Right cardiac atrium (tissue), 5 donors: Measurements from ENCODE around the gene MFSD11. TPM values are rescaled to one million over a fixed set of nuclear protein-coding genes. Genes with fewer than 3 reads are reported as not detected.

ENCODE experiments used
- microRNA-seq, 2 donors: library from miRNA; unstranded; fragments of <30 nt; microRNA quantifications; one replicate each; pipeline ENCODE4 v1.2.0, GENCODE V29; 2020 to 2021
- polyA plus RNA-seq: library from polyadenylated mRNA; stranded (reverse); fragments of 200-250 nt; gene quantifications from one replicate; pipeline ENCODE4 v1.2.3, GENCODE V29; 2013
- total RNA-seq, 4 donors: library from RNA; stranded (reverse); fragmentation: NEBNext Ultra II Directional; extraction: Animal tissue kit (Norgen Biotek cat#: 25700); gene quantifications; one replicate each; pipeline ENCODE4 v1.2.1, GENCODE V29; 2021
- donor health status: healthy with polysubstance abuse.
- donor health status: DM: no; HTN: yes; CAD: no.
- donor health status: DM: no; HTN: no; CAD: no.
- donor health status: DM: no; HTN: yes; CAD: no; lungs with severe emphysema.
- donor health status: DM: yes; HTN: yes; CAD: no.

Gene MFSD11
- total and polyA plus RNA-seq, 5 donors, result 16.2 to 40.2 (median 31.2) TPM

Small RNA genes lying within 50 kb of the gene (microRNA-seq; reads per million reads assigned to microRNA genes)
- gene MIR636, result 0 to 1.3 reads per million in 2 donors

Other genes with a start within 250 kb of the MFSD11 start
- gene RHBDF2, start 236.7 kb upstream of the MFSD11 start, total RNA-seq, result 10 to 100 TPM; 10.2 to 16.4 (median 12.8) TPM
- gene RHBDF2, start 236.7 kb upstream of the MFSD11 start, polyA plus RNA-seq, result 11.2 TPM
- gene CYGB, start 200.4 kb upstream of the MFSD11 start, total RNA-seq, result 10 to 100 TPM; 46.6 to 83.9 (median 67.3) TPM
- gene CYGB, start 200.4 kb upstream of the MFSD11 start, polyA plus RNA-seq, result 58.7 TPM
- 10 to 100 TPM in 3 of 4 donors, 1 to 10 TPM in 1; 6.1 to 11.6 (median 10.9) TPM for gene PRCD, start 198.1 kb upstream of the MFSD11 start, total RNA-seq
- gene PRCD, start 198.1 kb upstream of the MFSD11 start, polyA plus RNA-seq, result 9.8 TPM
- gene ST6GALNAC2, start 152.3 kb upstream of the MFSD11 start, total RNA-seq, result 1 to 10 TPM; 4.0 to 5.8 (median 5.5) TPM
- gene ST6GALNAC2, start 152.3 kb upstream of the MFSD11 start, polyA plus RNA-seq, result 4.2 TPM
- 1 to 10 TPM; 2.4 to 5.0 (median 3.2) TPM for gene ST6GALNAC1, start 94.4 kb upstream of the MFSD11 start, total RNA-seq
- 2.5 TPM for gene ST6GALNAC1, start 94.4 kb upstream of the MFSD11 start, polyA plus RNA-seq
- 100 to 1,000 TPM; 461 to 558 (median 512) TPM for gene MXRA7, start 27.2 kb upstream of the MFSD11 start, total RNA-seq
- 473 TPM for gene MXRA7, start 27.2 kb upstream of the MFSD11 start, polyA plus RNA-seq
- 10 to 100 TPM; 44.7 to 58.8 (median 57.2) TPM for gene JMJD6, start 11.5 kb upstream of the MFSD11 start, total RNA-seq
- 36.7 TPM for gene JMJD6, start 11.5 kb upstream of the MFSD11 start, polyA plus RNA-seq
- 10 to 100 TPM; 24.1 to 28.5 (median 25.6) TPM for gene METTL23, start 11.3 kb upstream of the MFSD11 start, total RNA-seq
- 32.5 TPM for gene METTL23, start 11.3 kb upstream of the MFSD11 start, polyA plus RNA-seq
- gene SRSF2, start 788 bp upstream of the MFSD11 start, total RNA-seq, result 100 to 1,000 TPM in 1 of 4 donors, 10 to 100 TPM in 3; 79.0 to 113 (median 91.3) TPM
- 82.5 TPM for gene SRSF2, start 788 bp upstream of the MFSD11 start, polyA plus RNA-seq
- gene MGAT5B, start 130.3 kb downstream of the MFSD11 start, total RNA-seq, result under 1 TPM in 1 of 4 donors, not detected in 3; 0.12 TPM
- 0.05 TPM for gene MGAT5B, start 130.3 kb downstream of the MFSD11 start, polyA plus RNA-seq